Body of pancreas (tissue), 4 donors: ENCODE data around the gene LAMA5. TPM values are rescaled to one million over a fixed set of nuclear protein-coding genes. Genes with fewer than 3 reads are reported as not detected.

ENCODE experiments used
- ATAC-seq: fragments of 150-250 bp; one replicate; pipeline ENCODE4 v1.9.1; 2016
- DNase-seq, 4 donors: peaks; one replicate each; pipeline ENCODE4 v3.0.0-alpha.2; 2019
- H3K27ac ChIP-seq, 4 donors: fragments of 200-600 bp; sonication (generic); 1 replicate in 3 of 4; 2 replicates in 1 of 4; pipeline versions ENCODE4 v1.5.1 to v1.6.1; 2016 to 2019; ENCODE audit warnings: mild to moderate bottlenecking in 1 of 4, mixed read lengths in 1 of 4, moderate library complexity in 1 of 4
- H3K27me3 ChIP-seq, 2 donors: fragments of 200-600 bp; sonication (generic); one replicate each; pipeline ENCODE4 v1.6.0; 2016; ENCODE audit warnings: mild to moderate bottlenecking in 1 of 2
- H3K36me3 ChIP-seq, 2 donors: fragments of 200-600 bp; sonication (generic); replicated peaks in 1 of 2; 2 replicates each; pipeline ENCODE4 v1.5.1; 2016; ENCODE audit warnings: low read depth in 2 of 2; ENCODE audit not compliant: insufficient read depth in 1 of 2
- H3K4me1 ChIP-seq: fragments of 200-600 bp; sonication (generic); one replicate; pipeline ENCODE4 v1.6.0; 2016
- H3K4me3 ChIP-seq, 2 donors: fragments of 200-600 bp; sonication (generic); 1 replicate in 1 of 2; 2 replicates in 1 of 2; pipeline ENCODE4 v1.5.1; 2016 to 2019
- H3K9me3 ChIP-seq, 3 donors: fragments of 200-600 bp; sonication (generic); 1 replicate in 2 of 3; 2 replicates in 1 of 3; pipeline ENCODE4 v1.5.1; 2016
- POLR2A ChIP-seq, 3 donors: fragments of 450-650 bp; IDR thresholded peaks; one replicate each; pipeline ENCODE4 v1.6.1; 2016; ENCODE audit warnings: antibody characterized with exemption in 3 of 3, mild to moderate bottlenecking in 2 of 3
- WGBS, 2 donors: methylation state at CpG; one replicate each; pipeline ENCODE4 v1.1.5; 2017; 5-methylcytosine and 5-hydroxymethylcytosine counted together
- intact Hi-C: fragments of 100-400 bp; cut with DNase I; formaldehyde crosslinking; loops from one replicate; pipeline ENCODE4 v1.15.1; 2023
- total RNA-seq, 2 donors: library from RNA; depleted of rRNA; stranded (reverse); fragments of >200 nt; gene quantifications; one replicate each; pipeline ENCODE4 v1.1.0, GENCODE V29; 2016
- TF ChIP-seq, protein P1 (sequence below), 7 experiments: fragments of 450-650 bp in 4 of 7; fragments of 200-600 bp in 3 of 7; sonication (generic) in 3 of 7; IDR thresholded peaks; one replicate each; pipeline ENCODE4 v1.5.1; 2016 to 2019; ENCODE audit warnings: antibody characterized with exemption in 7 of 7

LAMA5 gene
- total RNA-seq, 2 donors from 2014 or later = 115 to 185 TPM

- DNase-seq = no peak
- Histone ChIP-seq H3K36me3 (peaks cover 0 to under 1% of the 10 kb centered on the region in 2 donors), H3K4me1 (no peaks in the 10 kb centered on the region), H3K9me3 (no peaks in the 10 kb centered on the region), H3K4me3 (no peak overlapping the region), H3K27ac (no peak overlapping the region), H3K27me3 (no peaks in the 10 kb centered on the region)
- intact Hi-C loops = no loop called here
- WGBS, 2 donors = 93% methylated on average over 18 to 40 of the region's 44 CpGs
- ATAC-seq = no peak
- TF ChIP-seq POLR2A (IDR thresholded peaks at IDR 0.05) = no peak
- TF ChIP-seq, protein P1, sequence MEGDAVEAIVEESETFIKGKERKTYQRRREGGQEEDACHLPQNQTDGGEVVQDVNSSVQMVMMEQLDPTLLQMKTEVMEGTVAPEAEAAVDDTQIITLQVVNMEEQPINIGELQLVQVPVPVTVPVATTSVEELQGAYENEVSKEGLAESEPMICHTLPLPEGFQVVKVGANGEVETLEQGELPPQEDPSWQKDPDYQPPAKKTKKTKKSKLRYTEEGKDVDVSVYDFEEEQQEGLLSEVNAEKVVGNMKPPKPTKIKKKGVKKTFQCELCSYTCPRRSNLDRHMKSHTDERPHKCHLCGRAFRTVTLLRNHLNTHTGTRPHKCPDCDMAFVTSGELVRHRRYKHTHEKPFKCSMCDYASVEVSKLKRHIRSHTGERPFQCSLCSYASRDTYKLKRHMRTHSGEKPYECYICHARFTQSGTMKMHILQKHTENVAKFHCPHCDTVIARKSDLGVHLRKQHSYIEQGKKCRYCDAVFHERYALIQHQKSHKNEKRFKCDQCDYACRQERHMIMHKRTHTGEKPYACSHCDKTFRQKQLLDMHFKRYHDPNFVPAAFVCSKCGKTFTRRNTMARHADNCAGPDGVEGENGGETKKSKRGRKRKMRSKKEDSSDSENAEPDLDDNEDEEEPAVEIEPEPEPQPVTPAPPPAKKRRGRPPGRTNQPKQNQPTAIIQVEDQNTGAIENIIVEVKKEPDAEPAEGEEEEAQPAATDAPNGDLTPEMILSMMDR (IDR thresholded peaks at IDR 0.05) = no peak
Observed at GRCh38 chr20:62394248-62395245, 27.4 kb upstream of the LAMA5 start.

GRCh38 chr20:62393830-62394229, 26.7 kb upstream of the LAMA5 start:
- peaks cover 0 to 5% of the 10 kb centered on the region in 2 donors for H3K36me3 ChIP-seq
- intact Hi-C loops = no loop called here
- no peak for ATAC-seq

DNA sequence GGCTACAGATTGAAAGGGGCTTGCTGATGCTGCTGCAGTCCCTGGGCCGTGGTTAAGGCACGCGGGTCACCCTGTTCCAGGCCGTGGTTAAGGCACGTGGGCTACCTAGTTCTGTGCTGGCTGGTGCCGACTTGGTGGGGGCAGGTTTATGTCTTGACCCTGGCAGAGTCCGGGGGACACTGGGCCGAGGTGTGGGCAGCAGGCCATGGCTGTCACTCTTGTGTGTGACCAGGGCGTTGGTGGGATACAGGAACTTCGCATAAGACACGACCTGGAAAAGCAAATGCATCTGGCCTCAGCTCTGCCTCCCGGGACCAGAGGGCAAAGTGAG, 26.2 kb upstream of the LAMA5 start:
- Histone ChIP-seq H3K36me3 (peaks cover 0 to 8% of the 10 kb centered on the region in 2 donors), H3K27me3 (no peaks in the 10 kb centered on the region), H3K9me3 (no peaks in the 10 kb centered on the region), H3K27ac (no peak overlapping the region), H3K4me1 (peaks cover 5% of the 10 kb centered on the region), H3K4me3 (no peak overlapping the region)
- TF ChIP-seq, protein P1 (IDR thresholded peaks at IDR 0.05) = no peak
- no peak for TF ChIP-seq POLR2A (IDR thresholded peaks at IDR 0.05)
- intact Hi-C loops = no loop called here
- ATAC-seq (no peak), DNase-seq (no peak)
- 70 to 84% methylated on average over 2 to 10 of the region's 12 CpGs for WGBS, 2 donors

More at GRCh38 chr20:62393830-62394229, 26.7 kb upstream of the LAMA5 start:
- Histone ChIP-seq H3K4me1 (peaks cover under 1% of the 10 kb centered on the region), H3K27ac (no peak overlapping the region), H3K9me3 (no peaks in the 10 kb centered on the region), H3K4me3 (no peak overlapping the region), H3K27me3 (no peaks in the 10 kb centered on the region)
- 91 to 96% methylated on average over 8 to 24 of the region's 24 CpGs for WGBS, 2 donors
- no peak for DNase-seq
- no peak for TF ChIP-seq POLR2A (IDR thresholded peaks at IDR 0.05)
- TF ChIP-seq, protein P1 (IDR thresholded peaks at IDR 0.05) = no peak

DNA sequence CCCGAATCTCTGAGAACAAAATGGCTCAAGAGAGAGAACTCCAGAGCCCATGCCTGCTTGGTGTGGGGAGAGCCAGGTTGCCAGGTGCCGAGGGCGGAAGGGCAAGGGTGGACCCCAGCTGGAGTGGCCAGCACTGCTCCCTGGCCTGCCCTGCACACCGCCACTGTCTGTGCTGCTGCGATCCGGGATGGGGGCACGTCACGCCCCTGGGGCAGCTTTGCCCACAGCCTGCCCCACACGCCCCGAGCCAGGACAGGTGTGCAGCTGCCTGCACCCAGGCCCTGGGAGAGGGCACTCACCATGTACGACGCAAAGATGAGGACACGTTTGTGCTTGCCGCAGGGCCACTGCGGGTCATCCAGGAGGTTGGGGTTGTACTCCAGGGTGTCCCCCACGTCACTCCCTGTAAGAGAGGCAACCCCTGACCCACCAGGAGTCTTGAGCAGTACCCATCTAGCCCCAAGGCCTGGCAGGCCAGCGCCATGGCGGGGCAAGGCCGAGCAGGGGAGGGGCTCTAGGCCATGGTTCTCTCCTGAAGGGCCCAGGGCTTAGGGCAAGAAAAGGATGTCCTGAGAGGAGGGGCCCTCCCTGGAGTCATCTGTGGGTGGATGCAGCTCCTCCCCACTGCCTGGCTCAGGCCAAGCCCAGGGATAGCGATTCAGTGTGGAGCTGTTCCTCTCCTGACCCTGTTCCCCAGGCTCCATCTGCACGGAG, 25.7 kb upstream of the LAMA5 start:
- intact Hi-C loops = no loop called here
- no peak for DNase-seq
- no peaks in the 10 kb centered on the region for H3K9me3 ChIP-seq
- TF ChIP-seq POLR2A (IDR thresholded peaks at IDR 0.05) = no peak
- TF ChIP-seq, protein P1 (IDR thresholded peaks at IDR 0.05) = no peak
- no peak for ATAC-seq
- no peak overlapping the region for H3K27ac ChIP-seq
- peaks cover 0 to 8% of the 10 kb centered on the region in 2 donors for H3K36me3 ChIP-seq
- 80 to 100% methylated on average over 1 to 20 of the region's 21 CpGs for WGBS, 2 donors
- peaks cover 10% of the 10 kb centered on the region for H3K4me1 ChIP-seq
- H3K4me3 ChIP-seq = no peak overlapping the region
- H3K27me3 ChIP-seq = no peaks in the 10 kb centered on the region
